ENCODE measurements around the gene FAM167B.
A peak's percentile ranks its signal among the peaks of the same experiment; 100 is the strongest.

Gene FAM167B

DNA sequence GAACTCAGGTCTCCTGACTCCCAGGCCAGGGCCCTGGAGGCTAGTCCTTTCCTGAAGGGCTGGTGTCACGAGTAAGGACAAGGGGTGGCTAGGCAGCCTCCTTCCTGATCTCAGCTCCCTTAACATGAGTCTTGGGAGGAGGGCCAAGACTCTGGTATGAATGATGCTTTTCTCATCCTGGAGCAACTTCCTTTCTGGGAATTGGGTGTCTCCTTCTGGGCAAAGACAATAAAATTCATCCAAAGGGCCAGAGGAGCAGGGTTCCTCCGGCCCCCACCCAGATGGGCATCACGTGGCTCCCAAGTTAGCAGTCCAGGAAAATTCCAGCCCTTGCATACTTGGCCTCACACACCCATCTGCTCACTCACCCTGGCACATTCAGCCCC lies at the start of gene FAM167B:
Gene FAM167B, plus strand, starts transcription at position 335 of the 386 bp plus-strand sequence. CDS start 200 bp downstream, outside the sequence.
- DNase-seq: no peak

GRCh38 chr1:32197837-32198236 lies 49.2 kb upstream of the FAM167B start:
- DNase-seq: no peak

DNA sequence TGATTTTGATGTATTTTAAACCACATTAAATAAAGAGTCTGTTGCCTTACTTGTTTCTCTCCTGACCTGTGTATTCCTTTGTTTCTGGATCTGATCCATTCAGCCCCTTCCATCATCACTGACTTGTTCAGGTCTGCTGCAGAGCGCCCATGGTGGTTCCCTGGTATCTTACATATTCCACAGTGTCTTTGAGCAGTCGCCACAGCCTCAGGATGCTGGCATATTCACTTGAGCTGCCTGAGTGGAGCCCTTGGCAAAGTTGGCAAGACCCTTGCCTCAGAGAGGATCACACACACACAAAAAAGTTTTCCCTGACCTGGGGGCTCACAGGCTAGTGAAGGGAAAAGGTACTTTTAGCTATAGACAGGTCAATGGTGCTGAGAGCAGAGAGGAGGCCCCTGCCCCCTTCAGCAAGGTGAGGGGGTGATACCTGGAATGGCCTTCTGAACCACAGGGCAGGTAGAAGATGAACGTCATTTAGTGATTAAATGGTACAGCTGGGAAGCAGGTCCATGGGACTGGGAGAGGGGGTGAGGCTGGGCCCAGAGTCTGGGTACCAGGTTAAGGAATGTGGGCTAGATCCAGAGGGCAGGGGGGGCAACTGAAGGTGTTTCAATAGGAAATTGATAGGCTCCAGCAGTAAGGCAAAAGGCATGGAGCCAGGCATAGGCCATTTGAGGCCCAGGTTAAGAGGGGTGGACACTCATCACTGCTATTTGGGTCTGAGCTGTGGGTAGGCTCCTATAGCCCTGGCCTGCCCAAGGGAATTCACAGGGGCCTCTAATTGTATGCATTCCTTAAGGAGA lies 48.6 kb upstream of the FAM167B start:
- DNase-seq: no peak

- no peak for DNase-seq
Measured at GRCh38 chr1:32199043-32199716, 47.8 kb upstream of the FAM167B start.

GRCh38 chr1:32199717-32200072 lies 47.3 kb upstream of the FAM167B start:
- DNase-seq: no peak

DNA sequence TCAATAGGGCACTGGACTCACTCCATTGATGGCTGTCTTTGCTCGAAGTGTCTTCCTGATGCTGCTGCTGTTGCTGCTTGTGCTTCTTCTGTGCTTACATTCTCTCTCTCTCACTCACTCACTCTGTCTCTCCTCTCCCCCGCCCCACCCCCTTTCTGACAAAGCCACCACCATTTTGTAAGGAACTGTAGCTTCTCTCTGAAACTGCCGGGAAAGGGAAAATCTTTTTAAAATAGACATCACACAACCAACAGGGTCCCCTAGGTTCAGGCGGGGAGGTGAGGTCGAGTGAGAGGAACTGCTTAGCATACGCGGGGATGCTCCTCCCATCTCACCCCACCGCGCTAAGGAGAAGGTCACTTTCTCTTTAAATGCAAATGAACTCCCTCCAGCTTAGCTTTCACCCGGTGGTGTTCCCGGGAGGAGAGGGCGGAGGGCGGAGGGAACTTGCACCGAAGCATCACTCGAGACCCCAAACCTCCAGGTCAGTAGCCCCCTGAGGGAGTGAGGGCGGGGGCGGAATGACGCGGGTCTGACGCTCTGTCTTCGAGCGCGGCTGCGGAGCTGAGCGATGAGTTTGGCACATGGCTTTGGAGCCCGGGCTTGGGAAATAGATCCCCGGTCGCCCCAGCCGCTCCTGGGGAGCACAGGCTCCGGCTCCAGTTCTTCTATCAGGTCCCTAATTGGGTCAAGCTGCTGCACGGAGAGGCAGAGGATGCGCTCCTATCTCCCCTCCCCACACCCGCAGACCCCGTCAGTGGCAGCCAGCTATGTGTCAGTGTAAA lies 46.6 kb upstream of the FAM167B start, which contains the start of gene CCDC28B:
Gene CCDC28B, plus strand, starts transcription at position 370 of the 785 bp plus-strand sequence. CDS start 1,341 bp downstream, outside the sequence.
- peak; percentile 57 for DNase-seq

- peak; percentile 75 for DNase-seq
Measured at GRCh38 chr1:32201011-32201855, 45.8 kb upstream of the FAM167B start.

GRCh38 chr1:32204943-32205361 lies 42.1 kb upstream of the FAM167B start:
- DNase-seq: no peak

DNA sequence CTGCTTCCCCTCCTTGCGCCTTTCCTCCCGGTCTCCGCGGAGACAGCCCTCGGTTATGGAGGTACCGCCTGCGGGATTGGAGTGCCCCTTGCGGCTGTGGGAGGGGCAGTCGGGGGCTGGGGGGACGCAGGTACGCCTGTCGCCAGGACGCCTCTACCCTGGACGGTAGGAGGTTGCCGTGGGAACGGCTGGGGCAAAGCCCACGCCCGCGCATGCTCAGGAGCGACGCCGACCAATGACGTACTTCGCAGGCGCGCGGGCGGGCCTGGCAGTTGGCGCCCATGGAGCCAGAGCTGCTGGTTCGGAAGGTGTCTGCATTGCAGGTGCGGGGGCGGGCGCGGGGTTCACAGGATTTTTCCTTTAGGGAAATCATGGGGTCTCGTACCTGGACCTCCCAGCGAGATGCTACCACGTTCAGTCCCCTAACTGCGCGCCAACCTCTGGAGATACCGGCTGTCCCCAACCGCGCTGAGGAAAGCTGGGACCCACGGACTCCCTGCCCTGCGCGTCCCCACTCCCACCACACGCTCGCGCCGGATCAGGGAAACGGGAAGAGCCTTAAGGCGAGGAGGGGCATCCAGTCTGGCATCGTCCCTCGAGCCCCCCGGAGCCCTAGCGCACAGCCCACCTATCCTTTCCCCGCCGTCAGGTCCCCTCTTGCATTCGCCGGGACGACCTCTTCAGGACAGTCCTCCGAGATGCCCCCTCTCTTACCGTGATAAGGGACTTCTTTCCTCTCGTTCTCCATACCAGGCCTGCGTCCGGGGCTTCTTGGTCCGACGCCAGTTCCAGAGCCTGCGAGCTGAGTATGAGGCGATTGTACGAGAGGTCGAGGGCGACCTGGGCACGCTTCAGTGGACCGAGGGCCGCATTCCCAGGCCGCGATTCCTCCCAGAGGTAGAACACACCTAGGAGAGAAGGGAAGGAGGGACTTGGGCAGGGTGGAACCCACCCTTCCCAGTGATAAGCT lies 41.3 kb upstream of the FAM167B start, which contains the start of gene IQCC:
Gene IQCC, plus strand, starts transcription at position 271 of the 970 bp plus-strand sequence. Its CDS starts 11 bp downstream, at position 282.
- peak; percentile 83 for DNase-seq

GRCh38 chr1:32208469-32208868 lies 38.6 kb upstream of the FAM167B start:
- DNase-seq: no peak

DNA sequence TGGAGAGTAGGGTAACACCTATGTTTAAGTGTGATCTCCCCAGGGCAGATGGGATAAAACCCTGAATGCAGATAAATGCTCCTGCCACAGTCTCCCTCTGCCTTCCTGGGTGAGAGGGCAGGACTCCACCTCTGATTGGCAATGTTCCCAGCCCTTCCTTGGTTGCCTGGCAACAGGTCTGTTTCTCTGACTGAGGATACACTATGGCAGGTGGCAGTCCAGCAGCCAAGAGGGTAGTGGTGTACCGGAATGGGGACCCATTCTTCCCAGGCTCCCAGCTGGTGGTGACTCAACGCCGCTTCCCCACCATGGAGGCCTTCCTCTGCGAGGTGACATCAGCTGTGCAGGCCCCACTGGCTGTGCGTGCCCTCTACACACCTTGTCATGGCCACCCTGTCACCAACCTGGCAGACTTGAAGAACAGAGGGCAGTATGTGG lies 38.1 kb upstream of the FAM167B start, which contains the start of gene DCDC2B:
Gene DCDC2B, plus strand, starts transcription at position 199 of the 438 bp plus-strand sequence. Its CDS starts 5 bp downstream, at position 204.
- no peak for DNase-seq

- DNase-seq: peak; percentile 40
Measured at GRCh38 chr1:32215629-32216480, 31.2 kb upstream of the FAM167B start.

DNA sequence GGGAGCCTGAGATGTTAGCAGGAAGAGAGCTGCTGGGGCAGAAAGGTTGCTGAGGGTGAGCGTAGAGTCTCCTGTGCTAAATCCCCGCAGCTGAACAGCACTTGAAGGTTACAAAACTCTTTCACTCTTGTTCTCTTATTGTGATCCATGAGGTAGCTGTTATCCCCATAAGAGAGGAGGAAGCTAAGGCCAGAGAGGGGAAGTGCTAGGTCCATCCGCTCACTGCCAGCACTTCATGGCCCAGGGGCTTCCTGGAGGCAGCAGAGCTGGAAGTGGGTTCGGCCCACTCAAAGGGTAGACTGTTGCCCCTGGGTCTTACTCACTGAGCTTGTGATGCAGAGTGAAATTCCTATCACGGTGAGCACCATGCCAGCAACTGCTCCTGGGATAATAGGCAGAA lies 30.5 kb upstream of the FAM167B start:
- no peak for DNase-seq

DNA sequence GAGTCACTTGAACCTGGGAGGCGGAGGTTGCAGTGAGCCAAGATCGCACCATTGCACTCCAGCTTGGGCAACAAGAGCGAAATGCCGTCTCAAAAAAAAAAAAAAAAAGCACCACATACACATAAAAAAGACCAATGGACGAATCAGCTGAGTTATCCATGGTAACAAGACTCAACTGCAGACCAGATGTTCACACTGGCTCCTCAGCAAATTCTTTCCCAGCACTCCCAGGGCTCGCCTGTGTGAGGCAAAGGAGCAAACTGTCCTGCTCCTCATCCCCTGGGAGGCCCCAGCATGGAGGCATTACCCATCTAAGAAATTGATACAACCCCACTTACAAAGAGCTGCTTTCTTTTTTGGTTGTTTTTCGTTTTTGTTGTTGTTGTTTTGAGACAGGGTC lies 28.0 kb upstream of the FAM167B start:
- no peak for DNase-seq

DNA sequence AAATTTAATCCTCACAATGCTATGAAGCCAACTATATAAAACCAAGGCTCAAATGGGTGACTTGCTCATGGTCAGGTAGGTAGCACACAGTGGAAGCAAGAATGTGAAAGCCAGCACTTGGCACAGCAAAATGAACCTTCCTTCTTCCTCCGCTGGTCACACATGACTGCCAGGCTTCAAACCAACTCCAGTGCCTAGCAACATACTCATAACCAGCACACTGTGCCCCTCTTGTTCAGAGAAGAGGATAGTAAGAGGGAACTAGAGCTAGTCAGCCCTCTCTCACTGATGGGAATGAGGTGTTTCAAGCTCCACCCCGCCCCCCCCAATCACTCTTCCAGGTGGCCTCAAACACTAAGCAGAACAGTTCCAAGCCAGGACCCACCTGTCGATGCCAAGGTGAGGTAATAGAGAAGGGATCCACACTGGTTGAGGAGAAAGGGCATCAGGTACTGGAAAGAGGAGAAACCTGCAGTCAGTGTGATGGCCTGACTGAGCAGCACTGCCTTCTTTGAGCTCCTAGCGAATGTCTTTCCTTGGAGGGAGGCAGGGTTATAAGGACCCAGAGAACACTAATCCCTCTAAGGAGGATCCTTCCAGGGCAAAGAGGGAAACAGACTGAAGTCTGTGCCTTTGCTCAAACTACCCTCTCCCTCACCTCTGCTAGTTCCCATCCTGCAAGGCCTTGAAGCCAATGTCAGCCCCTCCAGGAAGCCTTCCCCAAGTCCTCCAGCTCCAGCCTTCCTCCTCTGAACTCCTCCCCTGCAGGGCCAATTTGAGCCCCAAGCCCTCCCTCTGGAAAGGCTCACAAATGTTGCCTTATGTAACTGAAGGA lies 26.1 kb upstream of the FAM167B start:
- DNase-seq: no peak

DNA sequence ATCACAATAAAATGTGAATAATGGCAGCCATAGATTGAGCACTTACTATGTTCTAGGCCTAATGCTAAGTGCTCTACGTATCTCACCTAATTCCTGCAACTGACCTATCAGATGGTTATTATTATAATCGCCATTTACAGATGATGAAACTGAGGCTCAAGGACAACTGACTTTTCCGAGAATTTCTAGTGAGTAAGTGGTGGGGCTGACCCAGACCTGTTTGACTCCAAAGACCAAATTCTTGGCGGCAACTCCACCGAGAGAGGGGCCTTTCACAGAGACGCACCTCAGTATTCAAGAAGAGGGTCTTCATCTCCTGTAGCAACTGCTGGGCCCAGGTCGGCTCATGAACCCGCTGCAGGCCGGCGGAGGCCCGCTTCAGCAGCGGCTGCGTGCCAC lies 25.4 kb upstream of the FAM167B start:
- DNase-seq: no peak

DNA sequence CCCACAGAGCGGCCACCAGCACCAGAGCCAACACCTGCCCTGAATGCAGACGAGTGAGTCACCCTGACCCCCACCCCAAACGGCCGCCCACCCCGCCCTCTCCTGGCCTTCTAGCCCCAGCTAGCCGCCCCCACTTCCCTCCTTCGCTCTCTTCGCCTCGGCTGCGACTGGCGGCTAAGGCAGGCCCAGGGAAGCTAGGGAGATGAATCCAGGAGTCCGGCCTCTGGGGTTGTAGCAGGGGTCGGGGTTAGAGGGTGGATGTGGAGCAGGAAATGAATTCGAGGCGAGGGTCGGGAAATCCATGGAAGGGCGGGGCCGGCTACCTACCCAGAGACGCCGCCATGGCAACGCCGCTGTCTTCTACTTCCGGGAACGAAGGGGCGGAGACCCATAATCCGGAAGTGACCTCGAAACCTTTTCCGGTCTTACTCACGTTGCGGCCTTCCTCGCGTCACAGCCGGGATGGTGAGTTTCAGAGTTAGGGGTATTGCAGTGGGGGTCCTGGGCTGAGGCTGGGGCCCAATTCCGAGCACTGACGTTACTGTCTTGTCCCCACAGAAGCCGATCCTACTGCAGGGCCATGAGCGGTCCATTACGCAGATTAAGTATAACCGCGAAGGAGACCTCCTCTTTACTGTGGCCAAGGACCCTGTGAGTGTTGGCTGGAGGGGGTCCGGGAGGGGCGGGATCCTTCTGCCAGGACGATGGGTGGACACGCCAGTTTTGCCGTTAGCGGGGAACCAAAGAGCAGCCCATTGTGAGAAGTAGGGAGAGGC lies 24.9 kb upstream of the FAM167B start, which contains the start of the genes EIF3I and TMEM234:
Gene EIF3I, plus strand, starts transcription at position 428 of the 776 bp plus-strand sequence. Its CDS starts 35 bp downstream, at position 463.
Gene TMEM234, minus strand, starts transcription at position 374 of the 776 bp plus-strand sequence. Its CDS starts 31 bp downstream, at position 343.
- DNase-seq: peak; percentile 87

DNA sequence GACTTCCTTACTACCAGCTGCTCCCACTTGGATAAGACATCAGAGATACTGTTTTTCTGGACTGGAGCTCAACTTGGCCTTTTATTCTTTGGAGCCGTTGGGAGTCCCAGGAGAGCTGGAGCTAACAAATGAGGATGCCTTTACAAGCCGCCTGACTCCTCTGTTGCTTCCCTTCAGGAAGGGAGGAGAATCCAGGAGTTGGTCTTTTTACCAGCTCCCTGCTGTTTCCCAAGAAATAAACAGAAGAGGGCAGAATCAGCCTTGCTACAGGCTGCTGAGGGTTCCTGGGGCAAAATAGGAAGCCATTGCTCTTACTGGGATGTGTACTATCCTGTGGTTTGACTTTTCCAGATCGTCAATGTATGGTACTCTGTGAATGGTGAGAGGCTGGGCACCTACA lies 23.3 kb upstream of the FAM167B start:
- no peak for DNase-seq

Measured in stimulated activated naive CD4-positive, alpha-beta T cell treated with Interleukin-2 at 50 U/mL for 16 hours (primary cell).